ENCODE measurements around the gene CDC23.
A peak's percentile ranks its signal among the peaks of the same experiment; 100 is the strongest.
"Not testable (repeated sequence)": the region's sequence is repeated elsewhere in the genome, so short reads cannot be mapped to it uniquely, and the experiment has no call there.

Gene CDC23

GRCh38 chr5:138212828-138213160 lies 329 bp downstream of the CDC23 start:
- no peak for DNase-seq

DNA sequence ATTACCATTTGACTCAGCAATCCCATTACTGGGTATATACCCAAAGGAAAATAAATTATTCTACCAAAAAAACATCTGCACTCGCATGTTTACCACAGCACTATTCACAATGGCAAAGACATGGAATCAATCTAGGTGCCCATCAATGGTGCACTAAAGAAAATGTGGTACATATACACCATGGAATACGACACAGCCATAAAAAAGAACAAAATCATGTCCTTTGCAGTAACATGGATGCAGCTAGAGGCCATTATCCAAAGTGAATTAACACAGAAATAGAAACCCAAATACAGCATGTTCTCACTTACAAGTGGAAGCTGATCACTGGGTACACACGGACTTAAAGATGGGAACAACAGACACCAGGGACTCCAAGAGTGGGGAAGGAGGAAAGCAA lies 2.1 kb downstream of the CDC23 start:
- no peak for DNase-seq

- not testable (repeated sequence) for DNase-seq
Measured at GRCh38 chr5:138193859-138194258, 19.3 kb downstream of the CDC23 start.

- no peak for DNase-seq
Measured at GRCh38 chr5:138192826-138193225, 20.3 kb downstream of the CDC23 start.

GRCh38 chr5:138188626-138189025 lies 24.5 kb downstream of the CDC23 start:
- no peak for DNase-seq

DNA sequence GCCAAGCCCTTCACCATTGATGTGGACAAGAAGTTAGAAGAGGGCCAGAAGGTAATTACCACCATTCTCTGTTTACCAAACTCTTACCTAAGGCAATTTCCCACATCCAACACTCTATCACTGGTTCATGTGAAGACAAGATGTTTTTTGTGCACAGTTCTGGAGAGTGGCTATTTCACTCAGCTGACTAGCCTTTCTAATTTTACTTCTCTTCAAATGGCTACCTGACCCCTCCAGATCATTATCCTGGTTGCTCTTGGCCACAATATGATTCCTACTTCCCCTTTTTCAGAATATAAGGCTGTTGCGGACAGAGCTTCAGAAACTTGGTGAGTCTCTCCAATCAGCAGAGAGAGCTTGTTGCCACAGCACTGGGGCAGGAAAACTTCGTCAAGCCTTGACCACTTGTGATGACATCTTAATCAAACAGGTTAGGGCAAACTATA lies 27.1 kb downstream of the CDC23 start:
- no peak for DNase-seq

GRCh38 chr5:138182808-138183207 lies 30.3 kb downstream of the CDC23 start:
- no peak for DNase-seq

- DNase-seq: no peak
Measured at GRCh38 chr5:138180841-138181240, 32.3 kb downstream of the CDC23 start.

- no peak for DNase-seq
Measured at GRCh38 chr5:138180183-138180782, 32.8 kb downstream of the CDC23 start.

DNA sequence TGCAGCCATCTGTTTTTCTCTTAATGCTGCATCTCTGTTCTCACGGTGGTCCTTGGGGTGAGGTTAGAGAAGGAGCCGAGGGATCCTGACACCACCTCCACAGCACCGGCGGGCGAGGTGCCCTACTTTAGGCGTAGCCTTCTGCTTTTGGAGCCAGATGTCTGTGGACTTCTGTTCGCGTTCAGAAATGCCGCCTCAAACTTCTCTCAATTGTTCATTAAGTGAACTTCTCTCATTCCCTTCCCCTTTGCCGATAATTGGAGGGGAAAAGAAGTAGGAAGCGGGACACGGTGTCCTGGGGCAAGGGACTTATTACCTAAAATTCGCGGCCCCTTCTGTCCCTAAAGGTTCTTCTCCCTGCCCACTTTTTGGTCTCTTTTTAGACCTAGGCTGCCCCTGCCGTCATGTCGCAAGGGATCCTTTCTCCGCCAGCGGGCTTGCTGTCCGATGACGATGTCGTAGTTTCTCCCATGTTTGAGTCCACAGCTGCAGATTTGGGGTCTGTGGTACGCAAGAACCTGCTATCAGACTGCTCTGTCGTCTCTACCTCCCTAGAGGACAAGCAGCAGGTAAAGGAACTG lies 33.8 kb downstream of the CDC23 start:
- DNase-seq: no peak

DNA sequence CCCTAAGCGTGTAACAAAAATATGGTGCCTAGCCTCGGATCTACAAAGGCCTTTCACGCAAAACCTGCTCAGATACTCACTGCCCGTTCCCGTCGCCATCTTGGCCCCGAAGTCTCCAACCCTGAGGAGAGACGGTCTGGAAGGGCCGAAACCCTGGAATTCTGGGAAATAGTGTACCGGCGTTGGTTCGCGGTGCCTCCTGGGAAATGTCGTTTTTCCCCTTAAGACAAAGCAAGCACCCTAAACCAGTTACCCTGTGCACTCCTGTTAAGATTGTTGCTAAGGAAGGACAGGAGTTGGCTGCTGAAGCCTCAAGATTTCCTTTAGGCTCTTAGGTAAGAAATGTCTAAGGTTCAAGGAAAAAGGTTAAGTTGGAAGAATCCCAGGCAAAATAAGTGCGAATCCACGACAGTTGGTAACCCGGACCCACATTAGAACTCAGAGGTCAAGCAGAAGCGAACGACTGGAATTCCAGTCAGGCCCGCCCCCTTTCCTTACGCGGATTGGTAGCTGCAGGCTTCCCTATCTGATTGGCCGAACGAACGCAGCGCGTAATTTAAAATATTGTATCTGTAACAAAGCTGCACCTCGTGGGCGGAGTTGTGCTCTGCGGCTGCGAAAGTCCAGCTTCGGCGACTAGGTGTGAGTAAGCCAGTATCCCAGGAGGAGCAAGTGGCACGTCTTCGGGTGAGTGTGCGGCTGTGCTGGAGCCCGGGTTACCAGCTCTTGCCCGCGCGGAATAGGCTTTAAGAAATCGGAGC lies 34.4 kb downstream of the CDC23 start, which contains the start of the genes BRD8 and KIF20A:
BRD8 (minus strand) TSS at position 115 of the 761 bp plus-strand sequence; CDS start at position 99, 16 bp downstream.
KIF20A (plus strand) TSS at position 597 of the 761 bp plus-strand sequence. CDS start 569 bp downstream, outside the sequence.
- peak; percentile 89 for DNase-seq

- peak; percentile 8 for DNase-seq
Measured at GRCh38 chr5:138177941-138178515, 35.1 kb downstream of the CDC23 start.

- DNase-seq: no peak
Measured at GRCh38 chr5:138170299-138170698, 42.8 kb downstream of the CDC23 start.

- no peak for DNase-seq
Measured at GRCh38 chr5:138169124-138169523, 44.0 kb downstream of the CDC23 start.

DNA sequence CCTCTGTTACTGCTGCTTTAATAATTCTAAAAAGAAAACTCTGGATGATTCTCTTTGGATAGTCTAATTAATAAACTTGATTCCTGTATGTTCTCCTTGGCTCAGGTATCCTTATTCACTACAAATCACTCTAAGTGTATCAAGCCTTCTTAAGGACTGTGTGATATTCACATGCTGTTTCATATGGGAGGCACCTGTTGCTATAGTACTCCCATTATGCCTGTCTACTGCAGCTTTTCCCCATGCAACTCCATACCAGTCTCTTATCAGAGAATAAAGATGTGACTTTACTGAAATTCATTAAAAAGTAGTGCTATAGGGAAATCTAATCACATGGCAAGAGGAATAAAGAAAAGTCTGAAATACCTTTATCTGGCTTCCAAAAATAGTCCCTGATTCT lies 49.4 kb downstream of the CDC23 start:
- no peak for DNase-seq

GRCh38 chr5:138160706-138161105 lies 52.4 kb downstream of the CDC23 start:
- DNase-seq: no peak

DNA sequence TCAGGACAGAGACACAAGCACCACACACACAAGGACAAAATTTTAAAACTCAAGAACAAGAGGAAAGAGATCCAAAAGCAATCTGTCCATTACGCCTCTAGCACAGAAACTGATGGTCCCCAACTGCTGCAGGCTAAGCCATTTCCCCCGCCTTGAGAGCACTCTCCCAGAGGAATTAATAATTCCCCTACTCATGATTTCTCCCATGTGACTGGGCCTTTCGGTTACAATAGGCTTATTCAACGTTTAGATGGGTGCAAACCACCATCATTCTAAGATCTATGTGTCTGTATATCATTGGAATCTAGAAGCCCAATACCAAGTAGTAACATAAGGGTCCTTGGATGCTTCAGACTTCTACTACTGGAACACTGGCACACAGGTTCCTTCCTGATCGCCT lies 53.5 kb downstream of the CDC23 start:
- no peak for DNase-seq

DNA sequence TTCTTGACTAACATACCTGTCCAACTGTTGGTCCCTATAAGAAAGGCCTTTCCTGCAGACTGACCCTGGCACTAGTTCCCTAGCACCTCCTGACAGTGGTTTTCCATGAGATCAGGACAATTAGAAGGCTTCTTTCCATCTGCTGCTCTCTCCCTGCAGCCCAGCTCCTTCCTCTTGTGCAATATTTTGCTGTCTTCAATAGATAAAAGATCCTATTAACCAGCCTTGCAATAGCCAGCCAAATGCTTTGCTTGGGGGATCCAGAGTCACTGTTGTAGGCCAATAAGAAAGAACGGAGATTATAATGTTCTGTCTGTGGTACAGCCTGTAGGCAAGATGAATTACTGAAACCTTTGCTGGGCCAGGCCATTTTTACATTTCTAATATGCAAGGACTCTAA lies 55.5 kb downstream of the CDC23 start:
- no peak for DNase-seq

DNA sequence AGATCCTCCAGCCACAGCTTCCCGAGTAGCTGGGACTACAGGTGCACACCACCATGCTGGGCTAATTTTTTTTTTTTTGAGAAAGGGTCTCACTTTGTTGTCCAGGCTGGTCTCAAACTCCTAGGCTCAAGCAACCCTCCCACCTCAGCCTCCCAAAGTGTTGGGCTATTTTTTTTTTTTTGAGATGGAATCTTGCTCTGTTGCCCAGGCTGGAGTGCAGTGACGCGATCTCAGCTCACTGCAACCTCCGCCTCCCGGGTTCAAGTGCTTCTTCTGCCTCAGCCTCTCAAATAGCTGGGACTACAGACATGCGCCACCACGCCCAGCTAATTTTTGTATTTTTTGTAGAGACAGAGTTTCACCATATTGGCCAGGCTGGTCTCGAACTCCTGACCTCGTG lies 57.1 kb downstream of the CDC23 start:
- DNase-seq: not testable (repeated sequence)

DNA sequence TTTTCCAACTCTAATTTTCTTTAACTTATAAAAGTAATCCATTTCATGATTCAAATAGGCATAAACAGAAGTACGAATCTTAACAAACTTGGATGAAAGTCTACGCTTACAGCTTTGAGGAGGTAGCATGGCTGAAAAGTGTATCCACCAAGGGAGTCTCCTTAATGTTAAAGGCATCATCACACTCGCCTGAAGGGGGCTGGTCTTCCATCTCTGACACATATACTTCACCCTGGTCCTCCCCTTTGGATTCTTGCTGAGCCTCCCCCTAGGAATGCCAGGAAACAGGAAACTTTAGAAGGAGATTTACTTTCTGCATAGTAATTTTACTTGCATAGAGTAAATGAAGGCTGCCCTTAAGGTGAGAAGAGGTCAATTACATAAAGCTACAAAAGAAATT lies 63.6 kb downstream of the CDC23 start:
- no peak for DNase-seq

DNA sequence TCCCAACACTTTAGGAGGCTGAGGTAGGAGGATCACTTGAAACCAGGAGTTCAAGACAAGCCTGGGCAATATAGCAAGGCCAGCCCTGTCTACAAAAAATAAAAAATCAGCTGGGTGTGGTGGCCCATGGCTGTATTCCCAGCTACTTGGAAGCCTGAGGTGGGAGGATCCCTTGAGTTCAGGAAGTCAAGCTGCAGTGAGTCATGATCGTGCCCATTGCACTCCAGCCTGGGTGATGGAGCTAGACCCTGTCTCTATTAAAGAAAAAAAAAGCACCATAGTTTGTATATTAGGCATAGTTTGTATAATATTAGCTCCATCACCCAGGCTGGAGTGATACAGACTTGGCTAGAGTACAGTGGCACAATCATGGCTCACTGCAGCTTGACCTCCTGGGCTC lies 64.3 kb downstream of the CDC23 start:
- no peak for DNase-seq

GRCh38 chr5:138143578-138143977 lies 69.5 kb downstream of the CDC23 start:
- not testable (repeated sequence) for DNase-seq

DNA sequence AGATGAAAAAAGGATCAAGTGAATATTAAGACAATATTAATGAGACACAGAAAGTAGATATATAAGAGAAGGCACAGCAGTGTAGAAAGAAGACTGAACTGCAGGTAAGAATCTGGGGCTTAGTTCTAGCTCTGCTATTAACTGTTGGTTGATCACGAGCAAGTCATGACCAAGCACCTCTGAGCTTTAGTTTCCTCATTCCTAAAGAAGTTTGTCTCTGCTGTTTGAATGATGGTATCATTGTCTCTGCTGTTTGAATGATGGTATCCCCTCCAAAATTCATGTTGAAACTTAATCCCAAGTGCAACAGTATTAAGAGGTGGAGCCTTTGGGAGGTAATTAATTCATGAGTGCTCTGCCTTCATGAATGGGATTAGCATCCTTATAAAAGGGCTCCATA lies 71.4 kb downstream of the CDC23 start:
- no peak for DNase-seq

DNA sequence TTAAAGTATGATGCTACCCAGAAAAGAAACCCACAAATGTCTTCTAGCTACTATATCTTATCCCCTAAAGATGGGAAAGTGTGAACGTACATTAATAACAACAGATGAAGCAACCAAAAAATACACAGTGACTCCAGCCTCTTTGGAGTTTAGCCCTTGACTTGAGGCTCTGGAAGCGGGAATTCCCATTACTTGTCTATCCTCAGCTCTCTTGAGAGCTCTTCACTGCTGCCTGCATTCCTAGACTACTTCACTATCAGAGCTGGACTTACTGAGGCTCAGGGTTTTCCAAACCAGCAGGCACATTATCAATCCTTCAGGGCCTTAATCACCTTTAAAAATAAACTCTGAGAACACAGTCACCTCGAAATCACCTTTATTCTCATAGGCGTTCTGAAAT lies 72.9 kb downstream of the CDC23 start:
- DNase-seq: no peak

All from stimulated activated naive CD4-positive, alpha-beta T cell treated with Interleukin-2 at 50 U/mL for 16 hours (primary cell).